Colonic mucosa (tissue), 4 donors: ENCODE measurements around the gene CDH4. TPM values are rescaled to one million over a fixed set of nuclear protein-coding genes. Genes with fewer than 3 reads are reported as not detected.

Experiments used
- DNase-seq: peaks from one replicate; pipeline ENCODE4 v3.0.0-alpha.2; 2020
- H3K27ac ChIP-seq: fragments of 200-600 bp; one replicate; pipeline ENCODE4 v1.8.0; 2021
- H3K27me3 ChIP-seq: fragments of 200-600 bp; one replicate; pipeline ENCODE4 v1.8.0; 2021
- H3K36me3 ChIP-seq: fragments of 200-600 bp; one replicate; pipeline ENCODE4 v1.8.0; 2021
- H3K4me1 ChIP-seq: fragments of 200-600 bp; one replicate; pipeline ENCODE4 v1.8.0; 2021; ENCODE audit warnings: mild to moderate bottlenecking
- H3K4me3 ChIP-seq: fragments of 200-600 bp; one replicate; pipeline ENCODE4 v1.8.0; 2021
- H3K9ac ChIP-seq, 2 donors: one replicate each; pipeline ENCODE4 v1.7.0; 2013; ENCODE audit warnings: control low read depth in 2 of 2, low read depth in 2 of 2, low read length in 2 of 2
- H3K9me3 ChIP-seq: fragments of 200-600 bp; one replicate; pipeline ENCODE4 v1.8.0; 2021
- intact Hi-C: fragments of 100-400 bp; cut with DNase I; formaldehyde crosslinking; loops from one replicate; pipeline ENCODE4 v1.14.1; 2022
- total RNA-seq, 2 donors: library from RNA; stranded (reverse); fragmentation: NEBNext Ultra II Directional in 1 of 2; extraction: Animal tissue kit (Norgen Biotek cat#: 25700) in 1 of 2; gene quantifications; one replicate each; pipeline ENCODE4 v1.2.1, GENCODE V29; 2021
- TF ChIP-seq, protein P1 (sequence below): fragments of 200-600 bp; IDR thresholded peaks from one replicate; pipeline ENCODE4 v1.8.0; 2022; ENCODE audit warnings: antibody characterized with exemption, mild to moderate bottlenecking
- donor health status: healthy.
- donor health status: DM: no; HTN: no; CAD: no.
- donor health status: DM: no; HTN: no; CAD: no.

CDH4 gene
- total RNA-seq, 2 donors from 2014 or later: 0.08 TPM; not detected in 1

- H3K9me3 ChIP-seq: no peaks in the 10 kb centered on the region
- H3K27me3 ChIP-seq: no peaks in the 10 kb centered on the region
- no peak overlapping the region for H3K4me3 ChIP-seq
- H3K36me3 ChIP-seq: no peaks in the 10 kb centered on the region
- no peaks in the 10 kb centered on the region for H3K4me1 ChIP-seq
- TF ChIP-seq, protein P1, sequence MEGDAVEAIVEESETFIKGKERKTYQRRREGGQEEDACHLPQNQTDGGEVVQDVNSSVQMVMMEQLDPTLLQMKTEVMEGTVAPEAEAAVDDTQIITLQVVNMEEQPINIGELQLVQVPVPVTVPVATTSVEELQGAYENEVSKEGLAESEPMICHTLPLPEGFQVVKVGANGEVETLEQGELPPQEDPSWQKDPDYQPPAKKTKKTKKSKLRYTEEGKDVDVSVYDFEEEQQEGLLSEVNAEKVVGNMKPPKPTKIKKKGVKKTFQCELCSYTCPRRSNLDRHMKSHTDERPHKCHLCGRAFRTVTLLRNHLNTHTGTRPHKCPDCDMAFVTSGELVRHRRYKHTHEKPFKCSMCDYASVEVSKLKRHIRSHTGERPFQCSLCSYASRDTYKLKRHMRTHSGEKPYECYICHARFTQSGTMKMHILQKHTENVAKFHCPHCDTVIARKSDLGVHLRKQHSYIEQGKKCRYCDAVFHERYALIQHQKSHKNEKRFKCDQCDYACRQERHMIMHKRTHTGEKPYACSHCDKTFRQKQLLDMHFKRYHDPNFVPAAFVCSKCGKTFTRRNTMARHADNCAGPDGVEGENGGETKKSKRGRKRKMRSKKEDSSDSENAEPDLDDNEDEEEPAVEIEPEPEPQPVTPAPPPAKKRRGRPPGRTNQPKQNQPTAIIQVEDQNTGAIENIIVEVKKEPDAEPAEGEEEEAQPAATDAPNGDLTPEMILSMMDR: no peak
- no peak for DNase-seq
- no peak overlapping the region for H3K9ac ChIP-seq
- H3K27ac ChIP-seq: no peak overlapping the region
- intact Hi-C loops: no loop called here
Measured at GRCh38 chr20:61482056-61482887, 230.2 kb downstream of the CDH4 start.

GRCh38 chr20:61482901-61483300 is 230.8 kb downstream of the CDH4 start:
- Histone ChIP-seq H3K36me3 (no peaks in the 10 kb centered on the region), H3K4me3 (no peak overlapping the region), H3K9me3 (no peaks in the 10 kb centered on the region), H3K9ac (no peak overlapping the region), H3K27ac (no peak overlapping the region), H3K27me3 (no peaks in the 10 kb centered on the region), H3K4me1 (no peaks in the 10 kb centered on the region)
- TF ChIP-seq, protein P1: no peak
- DNase-seq: no peak
- intact Hi-C loops: no loop called here

DNA sequence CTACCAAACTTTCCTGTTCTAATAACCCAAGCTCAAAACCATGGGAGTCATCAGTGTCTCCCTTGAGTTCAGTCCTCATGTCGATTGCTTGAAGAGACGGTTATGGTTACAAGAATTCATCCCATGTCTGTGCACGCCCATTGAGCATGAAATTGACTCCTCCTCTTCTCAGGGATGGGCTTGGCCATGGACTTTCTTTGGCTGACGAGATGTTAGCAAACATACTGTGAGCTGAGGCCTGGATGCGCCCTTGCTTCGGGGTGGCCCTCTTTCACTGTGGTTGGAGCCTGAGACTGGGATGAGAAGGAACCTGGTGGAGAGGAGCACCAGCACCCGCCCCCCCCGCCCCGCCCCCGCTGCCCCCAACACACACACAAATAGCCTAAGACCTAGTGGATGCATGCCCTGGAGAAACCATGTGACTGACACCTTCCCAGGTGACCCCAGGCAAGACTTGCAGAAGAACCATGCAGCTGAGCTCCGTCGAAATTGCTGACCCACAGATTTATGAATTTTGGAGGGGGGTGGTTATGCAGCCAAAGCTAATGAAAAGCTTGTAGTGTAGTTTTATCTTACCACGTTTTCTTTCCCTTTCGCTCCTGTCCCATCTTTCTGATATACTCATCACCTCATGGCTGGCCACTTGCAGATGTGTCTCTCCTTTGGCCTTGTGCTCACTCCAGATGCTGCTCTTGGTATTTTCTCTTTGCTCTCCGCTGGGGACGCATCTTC is 231.4 kb downstream of the CDH4 start:
- DNase-seq: no peak
- Histone ChIP-seq H3K27me3 (no peaks in the 10 kb centered on the region), H3K4me3 (no peak overlapping the region), H3K36me3 (no peaks in the 10 kb centered on the region), H3K27ac (no peak overlapping the region), H3K9ac (no peak overlapping the region), H3K4me1 (no peaks in the 10 kb centered on the region), H3K9me3 (no peaks in the 10 kb centered on the region)
- intact Hi-C loops: no loop called here
- TF ChIP-seq, protein P1: no peak

GRCh38 chr20:61486198-61486597 is 234.1 kb downstream of the CDH4 start:
- intact Hi-C loops: no loop called here
- DNase-seq: no peak
- no peak overlapping the region for H3K4me3 ChIP-seq
- H3K9ac ChIP-seq: no peak overlapping the region
- H3K27ac ChIP-seq: no peak overlapping the region
- H3K9me3 ChIP-seq: no peaks in the 10 kb centered on the region
- no peaks in the 10 kb centered on the region for H3K36me3 ChIP-seq
- no peaks in the 10 kb centered on the region for H3K4me1 ChIP-seq
- TF ChIP-seq, protein P1: no peak
- no peaks in the 10 kb centered on the region for H3K27me3 ChIP-seq

- TF ChIP-seq, protein P1: no peak
- no peak for DNase-seq
- intact Hi-C loops: no loop called here
Measured at GRCh38 chr20:61487346-61487996, 235.4 kb downstream of the CDH4 start.

More at GRCh38 chr20:61487346-61487996, 235.4 kb downstream of the CDH4 start:
- no peaks in the 10 kb centered on the region for H3K36me3 ChIP-seq
- H3K9ac ChIP-seq: no peak overlapping the region
- H3K27ac ChIP-seq: no peak overlapping the region
- H3K4me3 ChIP-seq: no peak overlapping the region
- no peaks in the 10 kb centered on the region for H3K9me3 ChIP-seq
- no peaks in the 10 kb centered on the region for H3K4me1 ChIP-seq
- H3K27me3 ChIP-seq: no peaks in the 10 kb centered on the region
